ENCODE results near the gene CA9.

The CA9 gene

DNA sequence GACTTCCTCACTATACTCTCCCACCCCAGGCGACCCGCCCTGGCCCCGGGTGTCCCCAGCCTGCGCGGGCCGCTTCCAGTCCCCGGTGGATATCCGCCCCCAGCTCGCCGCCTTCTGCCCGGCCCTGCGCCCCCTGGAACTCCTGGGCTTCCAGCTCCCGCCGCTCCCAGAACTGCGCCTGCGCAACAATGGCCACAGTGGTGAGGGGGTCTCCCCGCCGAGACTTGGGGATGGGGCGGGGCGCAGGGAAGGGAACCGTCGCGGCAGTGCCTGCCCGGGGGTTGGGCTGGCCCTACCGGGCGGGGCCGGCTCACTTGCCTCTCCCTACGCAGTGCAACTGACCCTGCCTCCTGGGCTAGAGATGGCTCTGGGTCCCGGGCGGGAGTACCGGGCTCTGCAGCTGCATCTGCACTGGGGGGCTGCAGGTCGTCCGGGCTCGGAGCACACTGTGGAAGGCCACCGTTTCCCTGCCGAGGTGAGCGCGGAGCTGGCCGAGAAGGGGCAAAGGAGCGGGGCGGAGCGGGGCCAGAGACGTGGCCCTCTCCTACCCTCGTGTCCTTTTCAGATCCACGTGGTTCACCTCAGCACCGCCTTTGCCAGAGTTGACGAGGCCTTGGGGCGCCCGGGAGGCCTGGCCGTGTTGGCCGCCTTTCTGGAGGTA lies 2.1 kb downstream of the CA9 start:
- no peak for DNase-seq (ENCODE audit: low spot score)

DNA sequence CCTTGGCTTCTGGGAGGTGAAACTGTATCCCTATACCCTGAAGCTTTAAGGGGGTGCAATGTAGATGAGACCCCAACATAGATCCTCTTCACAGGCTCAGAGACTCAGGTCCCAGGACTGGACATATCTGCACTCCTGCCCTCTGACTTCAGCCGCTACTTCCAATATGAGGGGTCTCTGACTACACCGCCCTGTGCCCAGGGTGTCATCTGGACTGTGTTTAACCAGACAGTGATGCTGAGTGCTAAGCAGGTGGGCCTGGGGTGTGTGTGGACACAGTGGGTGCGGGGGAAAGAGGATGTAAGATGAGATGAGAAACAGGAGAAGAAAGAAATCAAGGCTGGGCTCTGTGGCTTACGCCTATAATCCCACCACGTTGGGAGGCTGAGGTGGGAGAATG lies 5.4 kb downstream of the CA9 start:
- no peak for DNase-seq (ENCODE audit: low spot score)

DNA sequence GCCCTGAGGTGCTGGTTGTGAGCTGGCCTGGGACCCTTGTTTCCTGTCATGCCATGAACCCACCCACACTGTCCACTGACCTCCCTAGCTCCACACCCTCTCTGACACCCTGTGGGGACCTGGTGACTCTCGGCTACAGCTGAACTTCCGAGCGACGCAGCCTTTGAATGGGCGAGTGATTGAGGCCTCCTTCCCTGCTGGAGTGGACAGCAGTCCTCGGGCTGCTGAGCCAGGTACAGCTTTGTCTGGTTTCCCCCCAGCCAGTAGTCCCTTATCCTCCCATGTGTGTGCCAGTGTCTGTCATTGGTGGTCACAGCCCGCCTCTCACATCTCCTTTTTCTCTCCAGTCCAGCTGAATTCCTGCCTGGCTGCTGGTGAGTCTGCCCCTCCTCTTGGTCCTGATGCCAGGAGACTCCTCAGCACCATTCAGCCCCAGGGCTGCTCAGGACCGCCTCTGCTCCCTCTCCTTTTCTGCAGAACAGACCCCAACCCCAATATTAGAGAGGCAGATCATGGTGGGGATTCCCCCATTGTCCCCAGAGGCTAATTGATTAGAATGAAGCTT lies 6.1 kb downstream of the CA9 start:
- no peak for DNase-seq (ENCODE audit: low spot score)

DNA sequence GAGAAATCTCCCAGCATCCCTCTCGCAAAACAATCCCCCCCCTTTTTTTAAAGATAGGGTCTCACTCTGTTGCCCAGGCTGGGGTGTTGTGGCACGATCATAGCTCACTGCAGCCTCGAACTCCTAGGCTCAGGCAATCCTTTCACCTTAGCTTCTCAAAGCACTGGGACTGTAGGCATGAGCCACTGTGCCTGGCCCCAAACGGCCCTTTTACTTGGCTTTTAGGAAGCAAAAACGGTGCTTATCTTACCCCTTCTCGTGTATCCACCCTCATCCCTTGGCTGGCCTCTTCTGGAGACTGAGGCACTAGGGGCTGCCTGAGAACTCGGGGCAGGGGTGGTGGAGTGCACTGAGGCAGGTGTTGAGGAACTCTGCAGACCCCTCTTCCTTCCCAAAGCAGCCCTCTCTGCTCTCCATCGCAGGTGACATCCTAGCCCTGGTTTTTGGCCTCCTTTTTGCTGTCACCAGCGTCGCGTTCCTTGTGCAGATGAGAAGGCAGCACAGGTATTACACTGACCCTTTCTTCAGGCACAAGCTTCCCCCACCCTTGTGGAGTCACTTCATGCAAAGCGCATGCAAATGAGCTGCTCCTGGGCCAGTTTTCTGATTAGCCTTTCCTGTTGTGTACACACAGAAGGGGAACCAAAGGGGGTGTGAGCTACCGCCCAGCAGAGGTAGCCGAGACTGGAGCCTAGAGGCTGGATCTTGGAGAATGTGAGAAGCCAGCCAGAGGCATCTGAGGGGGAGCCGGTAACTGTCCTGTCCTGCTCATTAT lies 6.8 kb downstream of the CA9 start:
- DNase-seq (ENCODE audit: low spot score) = no peak

DNA sequence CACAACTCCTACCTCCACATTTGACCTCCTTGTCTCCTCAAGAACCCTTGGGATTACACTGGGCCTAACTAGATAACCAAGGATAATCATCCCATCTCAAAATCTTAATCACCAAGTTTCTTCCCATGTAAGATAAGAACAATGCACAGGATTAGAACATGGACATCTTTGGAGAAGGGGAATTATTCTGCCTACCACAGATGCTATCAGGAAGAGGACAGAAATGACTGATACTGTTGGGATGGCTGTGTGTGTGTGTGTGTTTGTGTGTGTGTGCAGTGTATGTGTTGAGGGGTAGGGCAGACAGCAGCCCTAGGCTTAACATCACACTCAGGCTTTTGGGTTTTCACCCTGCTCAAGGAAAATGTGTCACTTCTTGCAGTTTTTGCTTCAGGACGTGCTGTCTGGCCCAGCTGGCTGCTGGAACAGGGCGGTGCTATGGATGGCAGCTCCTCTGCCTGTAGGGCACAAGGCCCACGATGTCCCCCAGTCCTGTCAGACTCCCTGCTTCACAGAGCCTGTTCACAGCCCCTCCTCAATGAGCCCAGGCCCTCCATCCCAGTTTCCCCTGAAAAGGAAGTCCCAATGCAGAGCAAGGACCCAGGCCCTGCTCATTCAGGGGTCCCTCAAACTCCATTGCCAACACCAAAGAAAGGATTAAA lies 7.7 kb downstream of the CA9 start:
- DNase-seq (ENCODE audit: low spot score) = no peak

DNA sequence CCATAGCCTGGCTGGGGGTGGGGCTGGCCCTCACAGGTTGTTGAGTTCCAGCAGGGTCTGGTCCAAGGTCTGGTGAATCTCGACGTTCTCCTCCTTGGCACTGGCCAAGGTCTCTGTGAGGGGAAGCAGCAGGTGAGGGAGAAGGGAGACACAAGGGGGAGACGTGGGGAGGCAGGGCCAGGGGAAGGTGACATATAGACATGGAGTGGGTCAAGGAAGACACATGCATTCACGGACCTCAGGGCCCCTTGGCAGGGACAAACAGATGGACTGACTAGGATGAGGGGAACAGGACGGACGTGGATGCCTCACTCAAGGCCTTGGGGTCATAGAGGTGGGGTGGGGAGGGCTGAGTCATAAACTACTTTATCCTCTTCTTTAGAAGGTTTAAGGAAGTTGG lies 8.3 kb downstream of the CA9 start:
- no peak for DNase-seq (ENCODE audit: low spot score)

DNA sequence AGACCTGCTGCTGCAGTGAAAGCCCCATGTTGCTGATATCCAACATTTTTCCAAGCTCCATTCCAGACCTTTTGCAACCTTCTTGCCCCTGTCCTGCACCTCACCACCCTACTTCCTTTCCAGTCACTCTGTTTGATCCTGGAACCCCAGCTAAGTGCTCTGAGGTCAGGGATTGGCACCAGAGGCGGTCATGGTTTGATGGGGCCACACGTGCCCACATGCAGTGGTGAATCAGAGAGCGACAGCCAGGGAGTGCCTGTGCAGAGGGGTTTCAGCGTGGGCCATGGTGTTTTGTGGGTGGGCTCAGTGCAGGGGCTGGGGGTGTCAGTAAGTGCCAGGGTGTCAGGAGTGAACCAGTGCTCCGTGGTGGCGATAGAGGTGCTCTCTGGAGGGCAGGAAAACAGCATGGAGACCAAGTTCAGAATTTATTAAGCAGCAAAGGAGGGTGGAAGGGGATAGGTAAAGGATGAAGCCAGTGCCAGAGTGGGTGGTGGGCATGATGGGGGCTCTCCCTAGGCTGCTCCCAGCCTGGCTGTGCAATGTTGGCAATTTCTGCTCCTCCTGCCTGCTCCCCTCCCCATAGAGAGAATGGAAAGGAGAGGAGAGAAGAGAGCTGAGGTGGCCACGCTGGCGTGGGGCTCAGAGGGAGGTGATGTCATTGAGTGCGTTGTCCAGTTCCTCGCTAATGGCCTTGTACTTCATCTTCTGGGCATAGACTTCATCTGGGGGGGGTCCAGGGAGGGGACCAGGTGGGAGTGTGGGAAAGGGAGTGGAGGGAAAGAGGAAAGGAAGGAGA lies 9.0 kb downstream of the CA9 start:
- no peak for DNase-seq (ENCODE audit: low spot score)

DNA sequence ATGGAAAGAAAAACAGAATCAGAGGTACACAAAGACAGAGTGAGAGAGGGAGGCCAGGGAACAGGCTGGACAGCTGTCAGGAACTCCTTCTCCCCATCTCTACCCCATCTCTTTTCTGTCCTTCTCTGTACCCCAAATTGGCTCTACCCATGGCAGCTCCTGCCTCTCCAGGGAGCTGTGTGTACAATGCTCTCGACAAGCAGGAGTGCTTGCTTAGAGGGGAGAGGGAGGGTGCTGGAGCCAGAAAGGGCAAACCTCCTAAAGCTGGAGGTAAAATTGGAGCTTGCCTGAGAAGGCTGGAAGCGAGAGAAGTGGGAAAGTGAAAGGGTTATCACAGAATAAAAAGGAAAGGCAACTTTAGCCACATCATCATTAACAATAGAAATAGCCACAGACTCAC lies 9.6 kb downstream of the CA9 start:
- DNase-seq (ENCODE audit: low spot score) = no peak

DNA sequence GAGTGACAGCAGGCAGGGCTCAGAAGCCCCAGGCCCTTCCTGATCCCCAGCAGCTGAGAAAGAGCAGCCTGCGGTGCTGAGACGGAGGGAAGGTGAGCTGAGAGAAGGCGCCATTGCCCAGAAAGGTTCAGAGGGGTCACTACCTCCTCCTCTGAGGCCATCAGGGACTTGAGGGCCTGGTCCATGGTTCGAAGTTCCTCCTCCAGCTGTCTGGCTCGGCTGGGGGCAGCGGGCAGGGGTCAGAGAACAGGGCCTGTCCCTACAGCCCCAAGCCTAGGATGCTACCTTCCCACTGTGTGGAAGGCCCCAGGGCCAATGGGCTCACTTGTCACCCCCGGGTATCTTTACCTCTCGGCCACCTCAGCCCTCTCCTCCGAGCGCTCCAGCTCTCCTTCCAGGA lies 11.2 kb downstream of the CA9 start:
- DNase-seq (ENCODE audit: low spot score) = no peak

DNA sequence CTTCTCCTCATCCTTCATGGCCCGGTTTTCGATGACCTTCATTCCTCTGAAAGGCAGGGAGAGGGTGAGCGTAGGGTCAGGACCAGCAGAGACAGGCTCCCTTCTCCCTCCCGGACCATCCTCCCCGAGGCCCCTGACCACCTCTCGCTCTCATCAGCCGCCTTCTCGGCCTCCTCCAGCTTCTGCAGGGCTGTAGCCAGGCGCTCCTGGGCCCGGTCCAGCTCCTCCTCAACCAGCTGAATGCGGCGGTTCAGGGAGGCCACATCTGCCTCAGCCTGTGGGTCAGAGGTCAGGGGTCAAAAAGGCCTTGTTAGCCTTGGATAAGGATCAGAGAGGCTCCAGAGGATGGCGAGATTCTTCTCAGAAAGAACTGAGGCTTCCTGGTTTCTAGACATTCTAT lies 11.8 kb downstream of the CA9 start:
- no peak for DNase-seq (ENCODE audit: low spot score)

DNA sequence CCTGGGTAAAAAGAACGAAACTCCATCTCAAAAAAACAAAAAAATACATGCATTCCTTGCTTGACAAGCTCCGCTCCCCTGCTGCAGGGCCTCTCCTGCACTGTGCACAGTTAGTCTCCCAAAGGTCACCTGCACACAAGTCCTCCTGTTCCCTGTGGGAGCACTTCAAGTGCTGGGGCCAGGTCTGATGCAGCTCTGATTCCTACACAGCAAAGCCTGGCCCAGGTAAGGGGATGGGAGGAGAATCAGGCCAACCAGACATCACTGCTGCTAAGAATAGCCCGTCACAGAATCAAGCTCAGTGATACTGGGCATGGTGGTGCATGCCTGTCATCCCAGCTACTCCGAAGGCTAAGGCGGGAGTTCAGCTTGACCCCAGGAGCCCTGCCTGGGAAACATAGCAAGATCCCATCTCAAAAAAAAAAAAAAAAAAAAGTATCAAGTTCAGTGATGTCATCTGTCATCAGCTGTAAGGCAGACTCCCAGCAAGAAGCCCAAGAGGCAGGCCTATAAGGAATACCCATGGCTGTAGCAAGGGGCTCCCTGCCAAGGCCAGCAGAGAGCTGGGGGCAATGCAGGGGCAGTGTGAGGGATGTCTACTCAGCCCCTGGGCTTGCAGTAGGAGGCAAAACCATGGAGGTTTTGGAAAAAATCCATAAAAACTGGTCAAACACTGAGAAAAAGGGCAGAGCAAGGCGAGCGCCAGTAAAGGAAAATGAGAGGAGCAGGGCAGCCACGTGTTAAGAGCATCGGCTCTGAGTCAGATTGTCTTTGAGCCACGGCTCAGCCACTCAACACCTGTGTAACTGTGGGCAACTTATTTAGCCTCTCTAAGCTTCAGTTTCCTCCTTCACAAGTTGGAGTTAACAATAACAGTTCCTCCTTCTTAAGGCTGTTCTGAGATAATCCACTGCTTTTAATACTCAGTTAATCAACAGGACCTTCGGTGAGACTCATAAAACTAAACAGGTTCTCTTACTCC lies 12.8 kb downstream of the CA9 start:
- DNase-seq (ENCODE audit: low spot score) = no peak

DNA sequence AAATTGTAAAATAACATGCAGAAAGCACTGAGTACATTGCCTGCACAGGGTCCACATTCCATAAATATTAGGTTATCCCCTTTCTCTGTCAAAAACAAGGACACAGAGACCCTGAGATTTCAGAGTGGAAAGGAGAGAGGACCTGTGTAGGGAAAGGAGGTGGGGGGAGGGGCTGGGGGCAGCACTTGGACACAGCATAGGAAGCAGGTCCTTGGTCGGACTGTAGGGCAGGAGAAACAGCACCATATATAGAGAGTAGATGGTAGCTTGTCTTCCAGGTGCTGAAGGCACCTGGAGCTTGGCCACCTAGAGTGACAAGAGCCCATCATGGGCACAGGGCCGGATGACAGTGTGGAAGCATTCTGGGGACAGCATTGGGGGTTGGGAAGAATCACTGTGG lies 13.6 kb downstream of the CA9 start:
- no peak for DNase-seq (ENCODE audit: low spot score)

DNA sequence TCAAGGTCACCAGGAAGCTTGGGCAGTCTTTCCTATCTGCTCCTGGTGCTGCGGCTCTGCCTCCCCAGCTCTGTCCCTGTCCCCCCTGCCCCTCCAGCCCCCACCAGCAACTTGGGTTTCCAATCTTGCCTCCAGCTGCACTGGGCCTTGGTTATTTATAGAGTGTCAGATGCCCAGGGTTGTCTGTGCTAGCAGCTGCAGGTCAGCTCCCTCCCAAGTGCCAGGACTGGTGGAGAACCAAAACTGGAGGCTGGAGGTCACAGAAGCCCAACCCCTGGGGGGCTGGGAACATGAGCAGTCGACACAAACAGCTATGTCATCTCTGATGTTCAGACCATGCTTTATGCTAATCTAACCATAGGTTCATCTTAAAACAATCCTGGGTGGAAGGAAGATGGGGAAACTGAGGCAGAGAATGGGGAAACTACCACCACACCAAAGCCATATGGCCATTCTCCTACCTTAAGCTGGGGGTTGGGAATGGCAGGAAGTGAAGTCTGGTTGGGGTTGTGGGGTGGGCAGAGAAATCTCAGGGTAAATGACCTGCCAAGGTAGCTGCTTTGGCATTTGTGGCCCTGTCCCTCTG lies 14.3 kb downstream of the CA9 start:
- DNase-seq (ENCODE audit: low spot score) = no peak

DNA sequence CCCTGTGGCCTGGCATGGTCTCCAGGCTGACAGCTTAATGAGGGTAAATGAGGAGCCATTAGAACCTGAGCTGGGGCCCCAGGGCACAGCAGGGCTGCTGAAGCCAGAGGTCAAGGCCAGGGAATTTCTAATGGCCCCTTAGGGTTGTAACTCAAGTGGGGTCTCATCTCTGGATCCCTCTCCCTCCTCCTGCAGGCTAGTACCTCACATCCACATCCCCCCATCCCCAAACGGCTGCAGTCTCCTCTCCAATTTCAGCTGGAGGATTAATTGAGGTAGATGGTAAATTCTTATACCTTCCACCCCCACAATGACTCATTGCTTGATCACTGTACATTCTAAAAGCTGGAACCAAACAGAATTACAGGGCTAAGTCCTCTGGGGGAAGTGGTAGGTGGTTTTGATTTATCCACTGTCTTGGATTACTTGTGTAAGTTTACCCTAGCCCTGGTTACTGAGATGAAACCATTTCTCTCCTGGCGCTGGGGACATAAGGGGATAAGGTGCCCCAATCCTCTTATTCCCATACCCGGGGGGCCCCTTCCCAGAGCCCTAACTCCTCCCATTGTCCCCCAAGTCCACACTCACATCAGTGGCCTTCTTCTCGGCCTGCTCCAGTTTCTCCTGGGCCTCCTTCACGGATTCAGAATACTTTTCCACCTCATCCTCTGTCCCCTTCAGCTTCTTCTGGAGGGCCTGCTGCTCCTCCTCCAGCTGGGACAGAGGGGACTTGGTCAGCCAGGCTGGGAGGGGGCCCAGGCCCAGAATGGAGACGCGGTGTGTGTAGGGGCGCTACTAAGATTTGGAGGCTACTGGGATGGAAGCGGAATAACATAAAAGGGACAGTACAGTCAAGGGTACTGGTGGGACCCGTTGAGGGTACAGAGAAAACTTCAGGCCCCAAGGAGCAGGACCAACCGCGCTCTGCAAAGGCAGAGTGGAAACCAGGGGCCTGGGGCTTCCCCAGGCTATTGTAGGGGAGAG lies 15.1 kb downstream of the CA9 start:
- no peak for DNase-seq (ENCODE audit: low spot score)

DNA sequence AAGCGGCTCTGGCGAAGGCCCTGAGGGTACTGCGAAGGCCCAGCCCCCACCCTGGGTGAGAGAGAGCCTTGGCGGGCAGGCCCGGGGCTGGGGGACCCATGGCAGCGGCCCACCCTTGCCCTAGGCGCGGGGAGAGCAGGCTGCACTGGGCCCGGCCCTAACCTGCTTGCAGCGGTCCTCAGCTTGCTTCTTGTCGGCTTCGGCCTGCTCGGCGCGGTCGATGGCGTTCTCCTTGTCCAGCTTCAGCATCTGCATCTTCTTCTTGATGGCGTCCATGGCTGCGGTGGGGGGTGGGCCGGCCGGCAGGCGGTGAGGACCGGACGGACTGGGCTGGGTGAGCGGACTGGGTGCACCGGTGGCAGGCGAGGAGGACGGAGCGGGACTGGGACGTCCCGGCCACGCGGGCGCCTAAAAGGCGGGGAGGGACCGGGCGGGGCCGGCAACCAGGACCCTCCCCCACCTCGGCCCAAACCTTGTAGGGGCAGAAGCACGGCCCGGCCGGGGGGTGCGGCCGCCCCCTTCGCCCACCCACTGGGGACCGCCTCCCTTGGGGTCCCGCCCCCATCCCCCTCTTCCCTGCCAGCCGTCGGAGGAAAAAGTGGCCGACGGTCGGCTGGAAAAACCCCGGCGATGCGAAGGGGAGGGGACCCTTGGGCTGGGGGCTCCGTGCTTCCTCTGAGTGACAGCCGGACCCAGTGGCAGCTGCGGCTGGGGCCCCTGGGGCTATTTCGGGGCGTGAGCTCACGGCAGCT lies 16.0 kb downstream of the CA9 start, which contains the start of gene TPM2:
Gene TPM2 (minus strand): TSS at position 384 of the 752 bp plus-strand sequence. CDS start 108 bp downstream, at position 276.
- DNase-seq (ENCODE audit: low spot score) = peak; percentile 53

DNA sequence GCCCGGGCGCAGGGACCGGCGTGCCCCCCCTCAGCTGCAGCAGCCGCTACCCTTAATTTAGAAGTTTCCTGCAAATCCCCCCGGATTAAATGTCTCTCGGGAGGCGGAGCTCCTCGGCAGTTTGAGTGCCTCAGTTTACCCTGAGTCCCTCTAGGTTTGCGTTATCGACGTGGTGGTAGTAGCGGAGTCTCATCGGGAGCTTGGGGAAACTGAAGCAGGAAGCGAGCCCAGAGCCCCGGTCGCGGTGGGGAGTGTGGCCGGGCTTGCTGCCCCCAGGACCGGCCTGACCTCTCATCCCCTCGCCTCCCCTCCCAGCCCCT lies 16.5 kb downstream of the CA9 start:
- DNase-seq (ENCODE audit: low spot score) = no peak

DNA sequence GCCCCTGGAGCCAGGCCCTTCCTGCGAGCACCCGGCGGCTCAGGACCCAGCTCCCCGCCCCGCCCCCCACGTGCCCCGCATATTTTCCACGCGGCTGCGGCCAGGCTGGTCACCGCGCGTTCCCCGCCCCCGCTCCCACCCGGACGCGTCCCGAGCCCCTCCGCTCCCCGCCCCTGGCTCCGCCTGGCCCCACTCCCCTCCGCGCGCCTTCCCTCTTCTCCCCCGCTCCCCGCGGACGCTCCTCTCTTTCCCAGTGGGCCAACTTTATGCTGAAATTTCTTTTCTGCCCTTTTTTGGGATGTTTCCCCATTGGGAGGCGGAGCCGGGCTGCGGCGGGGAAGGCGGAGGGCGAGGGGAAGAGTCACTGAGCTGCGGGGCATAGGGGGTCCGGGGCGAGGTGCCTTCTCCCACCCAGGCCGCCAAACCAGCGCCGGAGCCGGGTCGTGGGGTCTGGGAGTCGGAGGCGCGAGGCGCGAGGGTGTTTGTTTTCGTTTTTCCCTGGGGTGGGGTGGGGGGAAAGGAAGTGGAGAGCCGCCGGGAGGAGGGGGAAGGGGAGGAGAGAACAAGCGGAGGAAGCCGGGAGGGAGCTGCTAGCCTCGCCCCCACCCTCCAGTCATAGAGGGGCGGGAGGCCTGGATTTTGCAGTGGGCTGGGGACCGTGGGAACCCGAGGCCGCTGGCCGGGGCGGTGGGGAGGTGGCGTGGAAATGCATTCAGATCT lies 17.0 kb downstream of the CA9 start:
- DNase-seq (ENCODE audit: low spot score) = peak; percentile 73

DNA sequence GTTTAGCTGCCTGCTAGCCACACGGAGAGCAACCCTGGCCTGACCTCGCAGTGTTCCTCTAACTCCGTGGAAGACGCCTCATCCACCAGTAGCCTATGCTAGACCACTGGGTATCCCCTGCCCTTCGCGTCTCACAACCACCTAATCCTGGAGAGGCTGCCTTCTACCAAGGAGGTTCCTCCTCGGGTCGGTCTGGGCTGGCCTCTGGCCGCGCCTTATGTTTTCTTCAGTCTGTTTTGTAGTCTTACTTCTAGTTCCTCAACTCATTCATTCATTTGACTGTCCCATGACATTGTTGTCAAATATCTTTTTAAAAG lies 17.6 kb downstream of the CA9 start:
- DNase-seq (ENCODE audit: low spot score) = no peak

Measured in HuH-7.5 (cell line).